WI38 (cell line): ENCODE measurements around the gene CASQ1.

ENCODE experiments used
- H3K4me3 ChIP-seq: 2 replicates; pipeline ENCODE4 v1.5.1; 2011; ENCODE audit warnings: low read depth, mild to moderate bottlenecking, control low read depth, low read length
- TF ChIP-seq, protein P1 (sequence below): IDR thresholded peaks from 2 replicates; pipeline ENCODE4 v1.5.1; 2012; ENCODE audit warnings: low read depth, mild to moderate bottlenecking, control low read depth, low read length

CASQ1 gene

GRCh38 chr1:160161965-160162705 is 28.2 kb upstream of the CASQ1 start:
- H3K4me3 ChIP-seq: no peak overlapping the region
- TF ChIP-seq, protein P1, sequence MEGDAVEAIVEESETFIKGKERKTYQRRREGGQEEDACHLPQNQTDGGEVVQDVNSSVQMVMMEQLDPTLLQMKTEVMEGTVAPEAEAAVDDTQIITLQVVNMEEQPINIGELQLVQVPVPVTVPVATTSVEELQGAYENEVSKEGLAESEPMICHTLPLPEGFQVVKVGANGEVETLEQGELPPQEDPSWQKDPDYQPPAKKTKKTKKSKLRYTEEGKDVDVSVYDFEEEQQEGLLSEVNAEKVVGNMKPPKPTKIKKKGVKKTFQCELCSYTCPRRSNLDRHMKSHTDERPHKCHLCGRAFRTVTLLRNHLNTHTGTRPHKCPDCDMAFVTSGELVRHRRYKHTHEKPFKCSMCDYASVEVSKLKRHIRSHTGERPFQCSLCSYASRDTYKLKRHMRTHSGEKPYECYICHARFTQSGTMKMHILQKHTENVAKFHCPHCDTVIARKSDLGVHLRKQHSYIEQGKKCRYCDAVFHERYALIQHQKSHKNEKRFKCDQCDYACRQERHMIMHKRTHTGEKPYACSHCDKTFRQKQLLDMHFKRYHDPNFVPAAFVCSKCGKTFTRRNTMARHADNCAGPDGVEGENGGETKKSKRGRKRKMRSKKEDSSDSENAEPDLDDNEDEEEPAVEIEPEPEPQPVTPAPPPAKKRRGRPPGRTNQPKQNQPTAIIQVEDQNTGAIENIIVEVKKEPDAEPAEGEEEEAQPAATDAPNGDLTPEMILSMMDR: peak; percentile 50

- H3K4me3 ChIP-seq: no peak overlapping the region
- TF ChIP-seq, protein P1: no peak
Measured at GRCh38 chr1:160162931-160163330, 27.4 kb upstream of the CASQ1 start.

- TF ChIP-seq, protein P1: 0 out of 2 replicates have a peak, but pooled peaks have one; percentile 4
Measured at GRCh38 chr1:160163615-160164014, 26.8 kb upstream of the CASQ1 start.

GRCh38 chr1:160164121-160164520 is 26.3 kb upstream of the CASQ1 start:
- no peak overlapping the region for H3K4me3 ChIP-seq
- TF ChIP-seq, protein P1: no peak

More at GRCh38 chr1:160163615-160164014, 26.8 kb upstream of the CASQ1 start:
- no peak overlapping the region for H3K4me3 ChIP-seq

GRCh38 chr1:160166166-160166868 is 24.1 kb upstream of the CASQ1 start:
- H3K4me3 ChIP-seq: no peak overlapping the region
- TF ChIP-seq, protein P1: no peak

- TF ChIP-seq, protein P1: no peak
- H3K4me3 ChIP-seq: no peak overlapping the region
Measured at GRCh38 chr1:160167056-160167455, 23.3 kb upstream of the CASQ1 start.

DNA sequence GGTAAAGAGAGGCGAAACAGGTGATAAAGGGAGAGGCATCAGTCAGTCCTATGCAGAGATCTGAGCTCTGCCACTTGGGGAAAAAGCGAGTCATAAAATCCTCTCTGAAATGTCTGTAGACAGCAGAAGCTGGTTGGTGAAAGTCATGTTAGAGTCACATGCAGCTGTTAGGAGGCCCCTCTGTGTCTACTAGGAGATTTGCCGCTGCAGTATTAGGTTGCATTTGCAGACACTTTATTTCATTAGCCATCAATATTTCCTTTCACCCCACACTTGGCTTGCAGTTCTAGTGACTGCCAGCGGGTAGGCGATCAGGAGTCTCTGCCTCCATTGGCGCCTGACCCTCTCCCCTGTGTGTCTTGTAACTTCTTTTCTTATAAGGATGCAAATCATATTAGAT is 22.8 kb upstream of the CASQ1 start:
- TF ChIP-seq, protein P1: no peak
- no peak overlapping the region for H3K4me3 ChIP-seq
